Kidney (tissue), 14 donors: ENCODE results near the gene MEGF6. TPM values are rescaled to one million over a fixed set of nuclear protein-coding genes. Genes with fewer than 3 reads are reported as not detected.

Experiments
- DNase-seq, 5 donors: peaks; one replicate each; pipeline ENCODE4 v3.0.0-alpha.2; 2013 to 2020
- FAIRE-seq: peaks from 2 replicates; lab custom pipeline; 2012; peaks lifted over from hg19 to GRCh38; lab: Jason Lieb, UNC
- H3K27ac ChIP-seq, 2 donors: one replicate each; pipeline ENCODE4 v1.7.0; 2013; ENCODE audit warnings: low read depth in 2 of 2, low read length in 2 of 2, inconsistent platforms in 1 of 2
- H3K27me3 ChIP-seq: one replicate; pipeline ENCODE4 v1.7.1; 2013; ENCODE audit warnings: low read length, inconsistent platforms; ENCODE audit not compliant: control insufficient read depth, insufficient read depth
- H3K36me3 ChIP-seq, 3 donors: one replicate each; pipeline versions ENCODE4 v1.7.0 to v1.7.1; 2013; ENCODE audit warnings: low read length in 3 of 3, control low read depth in 1 of 3, inconsistent platforms in 1 of 3; ENCODE audit not compliant: insufficient read depth in 3 of 3, control insufficient read depth in 2 of 3
- H3K4me1 ChIP-seq, 3 donors: one replicate each; pipeline versions ENCODE4 v1.7.0 to v1.7.1; 2013; ENCODE audit warnings: low read length in 3 of 3, inconsistent platforms in 1 of 3, low read depth in 1 of 3; ENCODE audit not compliant: control insufficient read depth in 2 of 3, insufficient read depth in 2 of 3
- H3K4me3 ChIP-seq, 3 donors: one replicate each; pipeline versions ENCODE4 v1.7.0 to v1.8.1; 2013; ENCODE audit warnings: low read length in 3 of 3, control low read depth in 1 of 3, inconsistent platforms in 1 of 3
- H3K9ac ChIP-seq, 3 donors: one replicate each; pipeline versions ENCODE4 v1.7.0 to v1.7.1; 2013; ENCODE audit warnings: low read length in 3 of 3, control low read depth in 1 of 3, inconsistent platforms in 1 of 3
- H3K9me3 ChIP-seq, 3 donors: one replicate each; pipeline versions ENCODE4 v1.7.0 to v1.7.1; 2013; ENCODE audit warnings: low read length in 3 of 3, control low read depth in 1 of 3, inconsistent platforms in 1 of 3; ENCODE audit not compliant: control insufficient read depth in 2 of 3, insufficient read depth in 1 of 3
- CTCF ChIP-seq: IDR thresholded peaks from 3 replicates; pipeline ENCODE4 v1.5.1; 2012; ENCODE audit warnings: mild to moderate bottlenecking, moderate library complexity, borderline replicate concordance; ENCODE audit not compliant: insufficient read depth; ENCODE audit errors: extremely low read depth
- intact Hi-C: fragments of 100-400 bp; cut with DNase I; formaldehyde crosslinking; loops from one replicate; pipeline ENCODE4 v1.11.1; 2022
- polyA plus RNA-seq: library from polyadenylated mRNA; stranded (reverse); fragments of 350-450 nt; fragmentation: Illumina TruSeq; extraction: RNeasy Lipid Tissue Mini Kit (QIAGEN cat#74804); gene quantifications from one replicate; pipeline ENCODE4 v1.2.3, GENCODE V29; 2014; ENCODE audit warnings: low read depth, low replicate concordance; ENCODE audit not compliant: insufficient read depth
- total RNA-seq: library from RNA; stranded (reverse); fragmentation: NEBNext Ultra II Directional; extraction: Animal tissue kit (Norgen Biotek cat#: 25700); gene quantifications from one replicate; pipeline ENCODE4 v1.2.1, GENCODE V29; 2021
- donor health status: control.
- donor health status: control.
- donor health status: control.
- donor health status: control.
- donor health status: control.
- donor health status: DM: yes; HTN: yes; CAD: no.
- donor health status: Normal renal cell carcinoma (clear cell type).

The MEGF6 gene
- total and polyA plus RNA-seq, 2 donors from 2014 or later: 2.8 to 10.9 TPM

GRCh38 chr1:3541465-3541864 lies 69.8 kb downstream of the MEGF6 start:
- TF ChIP-seq CTCF: no peak
- Histone ChIP-seq H3K9ac (no peak overlapping the region), H3K36me3 (no peaks in the 10 kb centered on the region), H3K4me3 (no peak overlapping the region), H3K27me3 (no peaks in the 10 kb centered on the region), H3K4me1 (no peaks in the 10 kb centered on the region), H3K27ac (no peak overlapping the region), H3K9me3 (no peaks in the 10 kb centered on the region)
- intact Hi-C loops: no loop called here
- DNase-seq (no peak), FAIRE-seq (no peak)

- FAIRE-seq: no peak
- TF ChIP-seq CTCF: no peak
- H3K36me3 ChIP-seq: no peaks in the 10 kb centered on the region
- H3K9ac ChIP-seq: no peak overlapping the region
- no peaks in the 10 kb centered on the region for H3K9me3 ChIP-seq
- no peaks in the 10 kb centered on the region for H3K27me3 ChIP-seq
- no peak for DNase-seq
- intact Hi-C loops: no loop called here
- no peaks in the 10 kb centered on the region for H3K4me1 ChIP-seq
- H3K4me3 ChIP-seq: no peak overlapping the region
- H3K27ac ChIP-seq: no peak overlapping the region
Measured at GRCh38 chr1:3540876-3541275, 70.4 kb downstream of the MEGF6 start.

GRCh38 chr1:3539707-3540425 lies 71.4 kb downstream of the MEGF6 start:
- FAIRE-seq: no peak
- Histone ChIP-seq H3K9ac (no peak overlapping the region), H3K36me3 (no peaks in the 10 kb centered on the region), H3K9me3 (no peaks in the 10 kb centered on the region), H3K27me3 (no peaks in the 10 kb centered on the region), H3K4me1 (no peaks in the 10 kb centered on the region), H3K27ac (no peak overlapping the region), H3K4me3 (no peak overlapping the region)
- intact Hi-C loops: no loop called here
- TF ChIP-seq CTCF: no peak
- no peak for DNase-seq
